ENCODE data around the gene BET1L.
A peak's percentile ranks its signal among the peaks of the same experiment; 100 is the strongest.

The BET1L gene

GRCh38 chr11:206002-206384, 1.2 kb downstream of the BET1L start:
- H4K20me1 ChIP-seq (ENCODE audit: insufficient read depth, low read length): peaks cover 16% of the 10 kb centered on the region

GRCh38 chr11:205221-206001, 1.8 kb downstream of the BET1L start:
- no peak for TF ChIP-seq EZH2phosphoT487 (IDR thresholded peaks at IDR 0.05; ENCODE audit: low read depth)
- TF ChIP-seq CTCF (IDR thresholded peaks at IDR 0.05; ENCODE audit: low read depth, low read length): no peak
- Histone ChIP-seq H4K20me1 (ENCODE audit: insufficient read depth, low read length) (peaks cover 16% of the 10 kb centered on the region), H3K79me2 (ENCODE audit: low read length) (peaks cover 49% of the 10 kb centered on the region), H3K9ac (ENCODE audit: low read length) (no peak overlapping the region), H2AFZ (ENCODE audit: low read depth, low read length) (no peak overlapping the region), H3K27me3 (ENCODE audit: low read depth, low read length) (no peaks in the 10 kb centered on the region), H3K36me3 (replicated peaks; ENCODE audit: low read depth, low read length) (peaks cover 30% of the 10 kb centered on the region), H3K4me3 (ENCODE audit: low read length) (no peak overlapping the region; the same call in 1 of the 2 replicates), H3K9me3 (ENCODE audit: insufficient read depth, low read length) (no peaks in the 10 kb centered on the region), H3K4me1 (ENCODE audit: low read length) (peaks cover 21% of the 10 kb centered on the region), H3K27ac (ENCODE audit: low read length) (no peak overlapping the region), H3K4me2 (ENCODE audit: low read length) (peak overlapping the region; percentile 84; the same call in 1 of the 2 replicates)

More at GRCh38 chr11:206002-206384, 1.2 kb downstream of the BET1L start:
- Histone ChIP-seq H3K79me2 (ENCODE audit: low read length) (peaks cover 52% of the 10 kb centered on the region), H3K4me1 (ENCODE audit: low read length) (peaks cover 21% of the 10 kb centered on the region), H3K27me3 (ENCODE audit: low read depth, low read length) (no peaks in the 10 kb centered on the region), H3K9ac (ENCODE audit: low read length) (peak overlapping the region; percentile 79), H3K36me3 (replicated peaks; ENCODE audit: low read depth, low read length) (peaks cover 33% of the 10 kb centered on the region), H2AFZ (ENCODE audit: low read depth, low read length) (no peak overlapping the region), H3K27ac (ENCODE audit: low read length) (no peak overlapping the region), H3K9me3 (ENCODE audit: insufficient read depth, low read length) (no peaks in the 10 kb centered on the region), H3K4me2 (ENCODE audit: low read length) (peak overlapping the region; percentile 84), H3K4me3 (ENCODE audit: low read length) (peak overlapping the region; percentile 95)
- TF ChIP-seq CTCF (IDR thresholded peaks at IDR 0.05; ENCODE audit: low read depth, low read length) (no peak), EZH2phosphoT487 (IDR thresholded peaks at IDR 0.05; ENCODE audit: low read depth) (no peak)

GRCh38 chr11:204587-205109, 2.6 kb downstream of the BET1L start:
- H4K20me1 ChIP-seq (ENCODE audit: insufficient read depth, low read length): peaks cover 16% of the 10 kb centered on the region
- peaks cover 17% of the 10 kb centered on the region for H3K4me1 ChIP-seq (ENCODE audit: low read length)
- H3K9ac ChIP-seq (ENCODE audit: low read length): no peak overlapping the region

More at GRCh38 chr11:204587-205109, 2.6 kb downstream of the BET1L start:
- Histone ChIP-seq H3K27ac (ENCODE audit: low read length) (no peak overlapping the region), H3K27me3 (ENCODE audit: low read depth, low read length) (no peaks in the 10 kb centered on the region), H3K36me3 (replicated peaks; ENCODE audit: low read depth, low read length) (peaks cover 22% of the 10 kb centered on the region), H3K4me2 (ENCODE audit: low read length) (no peak overlapping the region), H2AFZ (ENCODE audit: low read depth, low read length) (no peak overlapping the region), H3K9me3 (ENCODE audit: insufficient read depth, low read length) (no peaks in the 10 kb centered on the region), H3K79me2 (ENCODE audit: low read length) (peaks cover 42% of the 10 kb centered on the region), H3K4me3 (ENCODE audit: low read length) (no peak overlapping the region)
- no peak for TF ChIP-seq CTCF (IDR thresholded peaks at IDR 0.05; ENCODE audit: low read depth, low read length)
- no peak for TF ChIP-seq EZH2phosphoT487 (IDR thresholded peaks at IDR 0.05; ENCODE audit: low read depth)

Measured in OCI-LY3 (cell line).